Neural progenitor cell (in vitro differentiated cells): ENCODE measurements around the gene PSME3IP1. TPM values are rescaled to one million over a fixed set of nuclear protein-coding genes. Genes with fewer than 3 reads are reported as not detected.
A peak's percentile ranks its signal among the peaks of the same experiment; 100 is the strongest.
"Not testable (repeated sequence)": the region's sequence is repeated elsewhere in the genome, so short reads cannot be mapped to it uniquely, and the experiment has no call there.

ENCODE experiments used
- DNase-seq: peaks from one replicate; pipeline ENCODE4 v3.0.0-alpha.2; 2016; ENCODE audit warnings: low spot score
- H2AFZ ChIP-seq: fragments of 200-600 bp; sonication (generic); replicated peaks from 2 replicates; pipeline ENCODE4 v1.6.1; 2016; ENCODE audit warnings: antibody characterized with exemption
- H3F3A ChIP-seq: fragments of 200-600 bp; sonication (generic); 2 replicates; pipeline ENCODE4 v1.6.1; 2016; ENCODE audit warnings: antibody characterized with exemption, low read depth
- H3K27ac ChIP-seq: fragments of 200-600 bp; sonication (generic); 2 replicates; pipeline ENCODE4 v1.5.1; 2016; ENCODE audit warnings: mild to moderate bottlenecking
- H3K27me3 ChIP-seq: fragments of 200-600 bp; sonication (generic); 2 replicates; pipeline ENCODE4 v1.6.1; 2016; ENCODE audit warnings: mild to moderate bottlenecking, moderate library complexity
- H3K36me3 ChIP-seq: fragments of 200-600 bp; sonication (generic); 2 replicates; pipeline ENCODE4 v1.5.1; 2016
- H3K4me1 ChIP-seq: fragments of 200-600 bp; sonication (generic); 2 replicates; pipeline ENCODE4 v1.6.1; 2016; ENCODE audit warnings: mixed run types
- H3K4me2 ChIP-seq: fragments of 200-600 bp; sonication (generic); 2 replicates; pipeline ENCODE4 v1.6.1; 2016
- H3K4me3 ChIP-seq: fragments of 200-600 bp; sonication (generic); 2 replicates; pipeline ENCODE4 v1.5.1; 2016
- H3K79me2 ChIP-seq: fragments of 200-600 bp; sonication (generic); 2 replicates; pipeline ENCODE4 v1.6.1; 2016; ENCODE audit warnings: low read depth
- H3K9ac ChIP-seq: fragments of 200-600 bp; sonication (generic); 2 replicates; pipeline ENCODE4 v1.6.1; 2016
- H3K9me3 ChIP-seq: fragments of 200-600 bp; sonication (generic); 2 replicates; pipeline ENCODE4 v1.5.1; 2016; ENCODE audit warnings: low read depth
- H4K20me1 ChIP-seq: fragments of 200-600 bp; sonication (generic); 2 replicates; pipeline ENCODE4 v1.6.1; 2016; ENCODE audit warnings: low read depth
- H3K27ac Mint-ChIP-seq: 3 replicates; pipeline ENCODE4 v1.8.0; 2021; ENCODE audit warnings: mixed read lengths
- H3K27me3 Mint-ChIP-seq: 2 replicates; pipeline ENCODE4 v1.8.0; 2022; ENCODE audit warnings: low read depth, mild to moderate bottlenecking, inconsistent platforms, moderate library complexity, mixed read lengths; ENCODE audit not compliant: insufficient read depth
- H3K36me3 Mint-ChIP-seq: 3 replicates; pipeline ENCODE4 v1.8.0; 2021; ENCODE audit warnings: mixed read lengths
- H3K4me1 Mint-ChIP-seq: 3 replicates; pipeline ENCODE4 v1.8.0; 2021; ENCODE audit warnings: mixed read lengths
- H3K4me3 Mint-ChIP-seq: 3 replicates; pipeline ENCODE4 v1.8.0; 2021; ENCODE audit warnings: mild to moderate bottlenecking, moderate library complexity, mixed read lengths
- H3K9me3 Mint-ChIP-seq: 3 replicates; pipeline ENCODE4 v1.8.0; 2020; ENCODE audit warnings: mixed read lengths
- EZH2 ChIP-seq: fragments of 200-600 bp; sonication (generic); IDR thresholded peaks from 2 replicates; pipeline ENCODE4 v1.6.1; 2017; ENCODE audit warnings: antibody characterized with exemption, mild to moderate bottlenecking, moderate library complexity
- EZH2phosphoT487 ChIP-seq: fragments of 200-600 bp; sonication (generic); IDR thresholded peaks from 2 replicates; pipeline ENCODE4 v1.6.1; 2017; ENCODE audit warnings: antibody characterized with exemption
- total RNA-seq: library from RNA; depleted of rRNA; stranded (reverse); fragments of >200 nt; gene quantifications from 2 replicates; pipeline ENCODE4 v1.2.3, GENCODE V29; 2015; ENCODE audit warnings: low replicate concordance
- TF ChIP-seq, protein P1 (sequence below): fragments of 200-600 bp; sonication (generic); IDR thresholded peaks from 2 replicates; pipeline ENCODE4 v1.5.1; 2017; ENCODE audit warnings: antibody characterized with exemption, mild to moderate bottlenecking

Gene PSME3IP1
- total RNA-seq, 1 donor from 2014 or later, result 184 TPM

DNA sequence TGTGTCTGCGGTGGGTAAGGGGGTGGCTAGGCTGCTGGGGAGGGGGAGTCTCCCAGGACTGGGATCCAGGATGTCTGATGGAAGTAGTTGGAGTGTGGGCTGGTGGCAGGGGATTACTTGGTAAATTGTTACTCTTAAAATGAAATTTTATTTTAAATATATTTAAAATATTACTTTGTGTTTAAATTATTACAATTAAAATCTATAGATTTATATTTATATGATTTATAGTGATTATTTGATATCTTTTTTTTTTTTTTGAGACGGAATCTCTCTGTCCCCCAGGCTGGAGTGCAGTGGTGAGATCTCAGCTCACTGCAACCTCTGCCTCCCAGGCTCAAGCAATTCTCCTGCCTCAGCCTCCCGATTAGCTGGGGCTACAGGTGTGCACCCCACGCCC lies 74.9 kb downstream of the PSME3IP1 start:
- H3K4me1 ChIP-seq, result peaks cover 18% of the 10 kb centered on the region
- peaks cover 6% of the 10 kb centered on the region for H3K27me3 Mint-ChIP-seq
- H3K4me3 Mint-ChIP-seq, result no peak overlapping the region

DNA sequence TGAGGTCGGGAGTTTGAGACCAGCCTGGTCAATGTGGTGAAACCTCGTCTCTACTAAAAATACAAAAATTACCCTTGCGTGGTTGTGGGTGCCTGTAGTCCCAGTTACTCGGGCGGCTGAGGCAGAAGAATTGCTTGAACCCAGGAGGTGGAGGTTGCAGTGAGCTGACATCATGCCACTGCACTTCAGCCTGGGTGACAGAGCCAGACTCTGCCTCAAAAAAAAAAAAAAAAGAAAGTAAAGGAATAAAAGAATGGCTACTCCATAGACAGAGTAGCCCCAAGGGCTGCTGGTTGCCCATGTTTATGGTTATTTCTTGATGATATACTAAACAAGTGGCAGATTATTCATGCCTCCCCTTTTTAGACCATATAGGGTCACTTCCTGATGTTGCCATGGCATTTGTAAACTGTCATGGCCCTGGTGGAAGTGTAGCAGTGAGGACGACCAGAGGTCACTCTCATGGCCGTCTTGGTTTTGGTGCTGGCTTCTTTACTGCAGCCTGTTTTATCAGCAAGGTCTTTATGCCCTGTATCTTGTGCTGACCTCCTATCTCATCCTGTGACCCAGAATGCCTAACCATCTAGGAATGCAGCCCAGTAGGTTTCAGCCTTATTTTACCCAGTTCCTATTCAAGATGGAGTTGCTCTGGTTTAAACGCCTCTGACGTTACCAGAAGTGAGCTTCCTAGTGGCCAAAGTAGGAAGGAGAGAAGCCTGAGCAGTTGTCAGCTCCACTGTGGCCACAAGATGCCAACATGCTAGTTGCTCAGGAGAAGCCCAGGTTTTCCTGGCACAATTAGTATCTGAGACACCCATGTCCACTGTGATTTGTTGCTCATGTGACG lies 76.4 kb downstream of the PSME3IP1 start:
- Mint-ChIP-seq H3K27ac (peak overlapping the region; percentile 21), H3K4me1 (peaks cover 50% of the 10 kb centered on the region)
- H2AFZ ChIP-seq, H3K79me2 ChIP-seq, H3K27me3 ChIP-seq, H3K9me3 ChIP-seq, H3K27me3 Mint-ChIP-seq, H3K9me3 Mint-ChIP-seq, H3K9ac ChIP-seq, H3K36me3 ChIP-seq, H3K4me3 Mint-ChIP-seq, H4K20me1 ChIP-seq, H3K27ac ChIP-seq, H3K4me3 ChIP-seq, DNase-seq, H3K4me1 ChIP-seq, H3K36me3 Mint-ChIP-seq, H3F3A ChIP-seq, H3K4me2 ChIP-seq: not testable (repeated sequence)

More for the DNA sequence above, 74.9 kb downstream of the PSME3IP1 start:
- Histone ChIP-seq H3K9ac (no peak overlapping the region), H3F3A (peaks cover 12% of the 10 kb centered on the region), H3K79me2 (no peaks in the 10 kb centered on the region), H3K27ac (no peak overlapping the region), H3K4me2 (no peak overlapping the region), H3K27me3 (no peaks in the 10 kb centered on the region), H2AFZ (no peak overlapping the region), H4K20me1 (no peaks in the 10 kb centered on the region), H3K9me3 (no peaks in the 10 kb centered on the region), H3K4me3 (no peak overlapping the region), H3K36me3 (no peaks in the 10 kb centered on the region)
- Mint-ChIP-seq H3K36me3 (no peaks in the 10 kb centered on the region), H3K27ac (no peak overlapping the region), H3K4me1 (peaks cover 59% of the 10 kb centered on the region), H3K9me3 (no peaks in the 10 kb centered on the region)
- TF ChIP-seq EZH2phosphoT487 (no peak), EZH2 (no peak)
- TF ChIP-seq, protein P1, sequence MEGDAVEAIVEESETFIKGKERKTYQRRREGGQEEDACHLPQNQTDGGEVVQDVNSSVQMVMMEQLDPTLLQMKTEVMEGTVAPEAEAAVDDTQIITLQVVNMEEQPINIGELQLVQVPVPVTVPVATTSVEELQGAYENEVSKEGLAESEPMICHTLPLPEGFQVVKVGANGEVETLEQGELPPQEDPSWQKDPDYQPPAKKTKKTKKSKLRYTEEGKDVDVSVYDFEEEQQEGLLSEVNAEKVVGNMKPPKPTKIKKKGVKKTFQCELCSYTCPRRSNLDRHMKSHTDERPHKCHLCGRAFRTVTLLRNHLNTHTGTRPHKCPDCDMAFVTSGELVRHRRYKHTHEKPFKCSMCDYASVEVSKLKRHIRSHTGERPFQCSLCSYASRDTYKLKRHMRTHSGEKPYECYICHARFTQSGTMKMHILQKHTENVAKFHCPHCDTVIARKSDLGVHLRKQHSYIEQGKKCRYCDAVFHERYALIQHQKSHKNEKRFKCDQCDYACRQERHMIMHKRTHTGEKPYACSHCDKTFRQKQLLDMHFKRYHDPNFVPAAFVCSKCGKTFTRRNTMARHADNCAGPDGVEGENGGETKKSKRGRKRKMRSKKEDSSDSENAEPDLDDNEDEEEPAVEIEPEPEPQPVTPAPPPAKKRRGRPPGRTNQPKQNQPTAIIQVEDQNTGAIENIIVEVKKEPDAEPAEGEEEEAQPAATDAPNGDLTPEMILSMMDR, result no peak
- no peak for DNase-seq

GRCh38 chr16:57108432-57108831 lies 77.4 kb downstream of the PSME3IP1 start:
- Histone ChIP-seq H3K4me1 (peaks cover 9% of the 10 kb centered on the region), H3K79me2 (no peaks in the 10 kb centered on the region), H3K4me3 (no peak overlapping the region), H3K27me3 (no peaks in the 10 kb centered on the region), H3K9ac (no peak overlapping the region), H2AFZ (no peak overlapping the region), H3K27ac (no peak overlapping the region), H3K9me3 (no peaks in the 10 kb centered on the region), H3K36me3 (no peaks in the 10 kb centered on the region), H3K4me2 (no peak overlapping the region), H4K20me1 (no peaks in the 10 kb centered on the region), H3F3A (no peaks in the 10 kb centered on the region)
- Mint-ChIP-seq H3K27me3 (peaks cover 3% of the 10 kb centered on the region), H3K36me3 (no peaks in the 10 kb centered on the region), H3K4me1 (peaks cover 50% of the 10 kb centered on the region), H3K9me3 (no peaks in the 10 kb centered on the region), H3K4me3 (no peak overlapping the region), H3K27ac (no peak overlapping the region)
- TF ChIP-seq, protein P1, result no peak
- TF ChIP-seq EZH2phosphoT487 (no peak), EZH2 (no peak)
- DNase-seq, result no peak

- Histone ChIP-seq H2AFZ (no peak overlapping the region), H3K9ac (no peak overlapping the region), H3F3A (no peaks in the 10 kb centered on the region), H3K4me2 (no peak overlapping the region), H4K20me1 (no peaks in the 10 kb centered on the region), H3K27ac (no peak overlapping the region), H3K4me3 (no peak overlapping the region), H3K79me2 (no peaks in the 10 kb centered on the region), H3K36me3 (no peaks in the 10 kb centered on the region), H3K27me3 (no peaks in the 10 kb centered on the region), H3K4me1 (peaks cover 13% of the 10 kb centered on the region), H3K9me3 (no peaks in the 10 kb centered on the region)
- DNase-seq, result no peak
- Mint-ChIP-seq H3K27me3 (peaks cover 2% of the 10 kb centered on the region), H3K4me3 (no peak overlapping the region), H3K27ac (no peak overlapping the region), H3K9me3 (no peaks in the 10 kb centered on the region), H3K4me1 (peaks cover 48% of the 10 kb centered on the region), H3K36me3 (no peaks in the 10 kb centered on the region)
- TF ChIP-seq EZH2phosphoT487 (no peak), EZH2 (no peak)
- TF ChIP-seq, protein P1, result no peak
Observed at GRCh38 chr16:57107321-57107922, 78.4 kb downstream of the PSME3IP1 start.
